CD4-positive, alpha-beta T cell treated with Interleukin-17A for 1 hour (primary cell): ENCODE results near the gene PTRH1.
A peak's percentile ranks its signal among the peaks of the same experiment; 100 is the strongest.

Source experiments
- DNase-seq: peaks from one replicate; pipeline ENCODE4 v3.0.0-alpha.2; 2020

The PTRH1 gene

DNA sequence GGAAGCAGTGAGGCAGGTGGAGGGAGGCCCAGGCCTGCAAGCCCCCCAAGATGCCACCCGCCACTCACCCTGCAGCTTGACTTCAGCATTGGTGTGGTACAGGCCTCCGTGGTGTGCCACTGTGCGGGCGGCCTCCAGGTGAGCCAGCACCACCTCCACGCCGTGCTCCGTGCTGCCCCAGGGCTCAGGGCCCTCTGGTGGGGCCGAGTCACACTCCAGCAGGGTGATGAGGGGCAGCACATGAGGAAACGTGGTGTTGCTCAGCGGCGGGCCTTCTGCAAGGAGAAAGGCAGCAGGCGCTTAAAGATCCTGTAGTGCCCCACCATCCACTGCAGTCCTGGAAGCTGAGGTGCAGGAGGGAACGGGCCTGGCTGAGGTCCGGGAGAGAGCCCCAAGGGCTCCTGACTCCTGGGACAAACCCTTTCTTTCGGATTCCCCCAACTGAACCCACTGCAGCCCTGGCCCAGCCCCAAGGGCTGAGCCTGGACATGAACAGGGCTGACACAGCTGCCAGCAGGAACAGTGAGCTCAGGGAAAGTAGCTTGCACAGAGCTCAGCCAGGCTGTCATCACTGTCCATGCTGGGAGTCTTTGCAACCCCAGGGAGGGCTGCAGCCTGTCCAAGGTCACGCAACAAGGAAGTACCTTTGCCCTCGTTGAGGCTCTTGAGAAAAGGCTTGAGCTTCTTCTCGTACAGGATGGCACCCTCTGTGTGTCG lies 24.3 kb upstream of the PTRH1 start:
- no peak for DNase-seq

DNA sequence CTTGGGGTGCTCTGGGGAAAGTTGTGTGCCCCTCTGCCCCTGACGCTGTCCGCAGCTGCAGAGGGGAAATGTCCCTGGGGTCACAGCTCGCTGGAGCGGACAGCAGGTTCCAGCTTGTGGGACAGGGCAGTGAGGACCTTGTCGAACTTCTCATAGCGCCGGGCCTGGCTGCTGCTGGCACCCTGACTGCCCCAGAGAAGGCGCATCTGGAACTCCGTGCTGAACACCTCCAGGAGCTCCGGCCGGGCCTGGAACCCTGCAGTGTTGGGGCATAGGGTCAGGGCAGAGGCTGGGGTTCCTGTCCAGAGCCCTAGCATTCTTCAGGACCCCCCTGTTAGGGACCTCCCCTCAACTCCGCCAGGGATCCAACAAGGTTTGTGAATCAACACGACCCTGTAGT lies 23.2 kb upstream of the PTRH1 start:
- DNase-seq, result no peak

DNA sequence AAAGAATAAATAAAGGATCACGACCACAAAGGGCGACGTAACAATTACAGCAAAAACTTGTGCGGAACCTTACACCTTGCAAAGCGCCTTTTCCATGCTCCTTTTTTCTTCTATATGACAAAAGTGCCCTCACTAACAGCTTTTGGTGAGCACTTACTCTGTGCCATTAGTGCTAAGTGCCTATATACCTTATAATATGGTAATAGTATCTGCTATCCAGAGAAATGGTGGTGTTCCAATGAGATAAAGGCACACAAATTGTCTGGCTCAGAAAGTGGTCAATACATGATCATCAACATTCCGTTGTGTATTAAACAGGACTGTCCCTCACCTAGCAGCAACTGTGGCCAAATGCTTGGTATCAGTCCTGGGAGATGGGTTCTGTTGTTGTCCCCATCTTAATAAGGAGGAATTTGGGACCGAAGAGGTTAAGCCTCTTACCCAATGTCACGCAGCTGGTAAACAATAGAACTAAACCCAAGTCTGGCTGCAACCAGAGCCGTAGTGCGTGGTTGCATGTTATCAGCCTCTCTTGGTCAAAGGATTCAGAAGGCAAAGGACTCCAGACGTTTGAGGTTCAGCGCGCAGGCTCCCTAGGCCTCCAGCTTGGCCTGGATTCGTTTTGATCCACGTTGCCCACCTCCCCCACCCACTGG lies 20.2 kb upstream of the PTRH1 start:
- no peak for DNase-seq

DNA sequence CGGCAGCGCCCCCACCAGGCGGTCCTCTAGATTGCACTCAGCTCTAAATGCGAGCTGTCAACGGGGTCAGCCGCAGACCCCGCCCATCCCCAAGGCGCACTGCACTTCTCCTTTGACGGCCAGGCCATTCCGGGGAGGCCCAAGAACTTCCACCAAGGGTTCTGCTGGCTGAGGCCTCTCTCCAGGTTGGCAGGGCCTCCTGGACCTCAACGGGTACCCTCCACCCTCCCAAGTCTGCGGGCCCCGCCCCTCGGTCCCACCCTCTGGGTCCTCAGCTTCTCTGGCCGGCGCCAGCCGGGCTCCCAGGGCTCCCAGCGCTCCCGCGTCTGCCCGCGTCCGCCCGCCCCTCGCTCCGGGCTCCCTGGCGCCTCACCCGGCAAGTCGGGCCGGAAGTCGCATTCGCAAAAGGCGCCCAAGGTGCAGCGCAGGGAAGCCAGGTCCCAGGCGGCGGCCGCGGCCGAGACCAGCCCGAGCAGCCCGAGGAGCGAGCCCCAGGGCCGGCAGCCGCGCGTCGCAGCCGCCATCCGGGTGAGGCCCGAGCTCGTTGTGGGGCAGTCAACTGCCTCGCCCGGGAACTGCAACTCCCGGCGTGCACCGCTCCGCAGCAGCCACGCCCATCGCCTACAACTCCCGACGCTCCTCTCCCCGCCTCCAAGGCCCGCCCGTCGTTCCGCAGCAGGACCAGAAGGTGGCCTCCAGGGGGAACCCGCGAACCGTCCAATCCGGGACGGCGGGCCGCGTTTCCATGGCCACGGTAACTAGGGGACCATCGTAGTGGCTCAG lies 19.5 kb upstream of the PTRH1 start, which contains the start of gene TOR2A:
Gene TOR2A, minus strand, starts transcription at position 548 of the 783 bp plus-strand sequence. Its CDS starts 24 bp downstream, at position 524.
- DNase-seq, result peak; percentile 99

DNA sequence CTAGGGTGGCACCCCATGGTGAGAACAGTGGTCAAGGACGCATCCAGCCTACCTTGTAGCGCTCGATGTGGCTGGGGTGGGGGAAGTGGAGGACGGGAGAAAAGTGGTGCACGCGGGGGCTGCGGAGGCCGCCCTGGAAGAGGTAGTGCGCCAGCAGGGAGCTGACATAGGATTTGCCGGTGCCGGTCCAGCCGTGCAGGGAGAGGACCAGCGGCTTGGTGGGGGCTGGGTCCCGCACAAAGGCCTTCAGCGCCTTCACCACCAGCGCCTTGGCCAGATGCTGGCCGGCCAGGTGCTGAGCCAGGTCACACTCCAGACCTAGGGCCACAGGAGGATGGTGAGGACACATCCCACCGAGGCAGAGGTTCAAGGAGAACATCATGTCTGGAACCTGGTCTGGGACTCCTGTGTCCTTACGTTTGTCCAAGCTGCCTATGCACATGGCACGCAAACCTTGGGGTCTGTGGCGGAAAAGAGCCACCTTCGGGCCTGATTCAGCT lies 18.8 kb upstream of the PTRH1 start:
- DNase-seq, result no peak

DNA sequence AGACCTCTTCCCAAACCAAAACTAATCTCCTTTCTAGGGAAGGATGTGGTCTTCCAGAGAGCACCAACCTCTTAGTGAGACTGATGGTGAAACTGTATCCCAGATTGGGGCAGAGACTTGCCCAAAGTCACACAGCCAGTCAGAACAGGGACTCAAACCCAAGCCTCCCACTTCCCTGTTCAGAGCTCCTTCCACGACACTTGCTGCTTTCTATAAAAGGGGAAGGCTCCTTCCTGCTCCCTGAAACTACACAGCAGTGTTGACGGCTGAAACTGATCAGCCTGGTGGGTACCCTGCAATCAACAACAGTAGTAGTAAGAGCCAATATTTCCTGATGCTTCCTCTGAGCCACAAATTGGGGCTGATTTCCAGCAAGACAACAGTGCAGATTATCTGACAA lies 18.2 kb upstream of the PTRH1 start:
- DNase-seq, result no peak

DNA sequence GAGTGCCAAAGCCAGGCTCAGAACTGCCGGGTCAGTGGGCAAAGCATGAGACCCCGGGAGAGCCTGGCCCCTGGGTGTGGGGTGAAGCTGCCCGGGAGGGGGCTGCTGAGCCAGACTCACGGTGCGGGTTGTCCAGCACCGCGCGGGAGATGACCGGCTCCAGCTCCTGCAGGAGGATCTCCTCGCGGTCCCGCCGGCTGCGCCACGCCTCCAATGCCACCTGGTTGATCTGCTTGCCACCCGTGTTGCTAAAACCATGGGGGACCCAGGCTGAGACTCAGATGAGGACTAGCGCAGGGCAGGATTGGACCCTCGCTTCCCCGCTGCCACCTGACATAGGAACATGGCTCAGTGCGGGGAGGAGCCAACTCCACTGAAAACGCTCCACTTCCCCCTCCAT lies 17.0 kb upstream of the PTRH1 start:
- DNase-seq, result no peak

DNA sequence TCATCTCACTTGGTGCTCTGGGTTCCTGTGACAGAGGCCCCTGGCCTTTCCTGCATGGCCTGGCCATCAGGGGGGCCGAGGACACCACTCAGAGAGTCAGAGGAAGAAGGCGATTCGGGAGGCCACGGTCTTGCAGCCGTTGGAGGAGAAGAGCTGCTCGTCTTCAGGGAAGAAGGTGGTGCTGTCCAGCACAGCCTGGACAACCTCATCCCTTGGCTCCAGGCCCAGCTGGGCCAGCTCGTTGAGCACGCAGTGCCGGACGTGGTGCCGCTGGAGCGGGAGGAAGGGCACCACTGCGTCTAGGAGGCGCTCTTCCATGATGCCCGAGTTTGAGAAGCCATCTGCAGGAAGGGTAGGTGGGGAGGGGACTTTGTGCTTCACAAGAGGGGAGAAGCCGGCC lies 16.5 kb upstream of the PTRH1 start:
- no peak for DNase-seq

DNA sequence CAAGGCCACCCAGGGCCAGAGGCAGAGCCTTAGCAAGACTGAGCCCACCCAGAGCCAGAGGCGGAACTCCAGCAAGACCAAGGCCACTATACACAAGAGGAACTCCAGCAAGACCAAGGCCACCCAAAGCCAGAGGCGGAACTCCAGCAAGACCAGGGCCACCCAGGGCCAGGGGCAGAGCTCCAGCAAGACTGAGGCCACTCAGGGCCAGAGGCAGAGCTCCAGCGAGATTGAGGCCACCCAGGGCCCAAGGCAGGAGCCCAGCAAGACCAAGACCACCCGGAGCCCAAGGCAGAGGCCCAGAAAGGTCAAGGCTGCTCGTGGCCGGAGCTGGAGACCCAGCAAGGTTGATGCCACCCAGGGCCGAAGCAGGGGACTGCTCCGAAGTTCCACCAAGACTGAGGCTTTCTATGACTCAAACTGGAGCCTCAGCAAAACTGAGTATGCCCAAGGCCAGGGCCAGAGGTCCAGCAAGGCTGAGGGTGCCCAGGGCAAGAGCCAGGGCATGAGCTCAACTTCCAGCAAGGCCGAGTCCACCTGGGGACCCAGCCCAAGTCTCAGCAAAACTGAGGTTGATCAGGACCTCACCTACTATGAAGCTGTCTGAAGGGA lies 15.4 kb upstream of the PTRH1 start:
- DNase-seq, result no peak

DNA sequence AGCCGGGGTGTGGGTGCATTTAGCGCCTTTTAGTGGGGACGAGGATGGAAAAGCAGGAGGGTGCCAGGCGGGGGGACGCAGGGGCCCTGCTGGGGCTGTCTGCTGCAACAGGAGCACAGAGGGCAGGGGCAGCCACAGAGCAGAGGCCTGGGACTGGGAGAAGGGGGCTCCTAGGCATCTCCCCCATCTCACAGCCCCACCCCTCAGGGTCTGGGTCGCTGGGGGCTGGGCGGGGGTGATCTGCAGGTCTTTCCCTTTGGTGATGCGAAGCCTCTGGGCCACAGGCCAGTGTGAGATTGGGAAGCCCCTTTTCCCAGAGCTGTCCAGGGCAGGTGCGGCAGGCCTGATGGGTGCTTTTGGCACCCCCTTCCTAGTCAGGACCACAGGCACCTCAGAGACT lies 14.8 kb upstream of the PTRH1 start:
- DNase-seq, result no peak

DNA sequence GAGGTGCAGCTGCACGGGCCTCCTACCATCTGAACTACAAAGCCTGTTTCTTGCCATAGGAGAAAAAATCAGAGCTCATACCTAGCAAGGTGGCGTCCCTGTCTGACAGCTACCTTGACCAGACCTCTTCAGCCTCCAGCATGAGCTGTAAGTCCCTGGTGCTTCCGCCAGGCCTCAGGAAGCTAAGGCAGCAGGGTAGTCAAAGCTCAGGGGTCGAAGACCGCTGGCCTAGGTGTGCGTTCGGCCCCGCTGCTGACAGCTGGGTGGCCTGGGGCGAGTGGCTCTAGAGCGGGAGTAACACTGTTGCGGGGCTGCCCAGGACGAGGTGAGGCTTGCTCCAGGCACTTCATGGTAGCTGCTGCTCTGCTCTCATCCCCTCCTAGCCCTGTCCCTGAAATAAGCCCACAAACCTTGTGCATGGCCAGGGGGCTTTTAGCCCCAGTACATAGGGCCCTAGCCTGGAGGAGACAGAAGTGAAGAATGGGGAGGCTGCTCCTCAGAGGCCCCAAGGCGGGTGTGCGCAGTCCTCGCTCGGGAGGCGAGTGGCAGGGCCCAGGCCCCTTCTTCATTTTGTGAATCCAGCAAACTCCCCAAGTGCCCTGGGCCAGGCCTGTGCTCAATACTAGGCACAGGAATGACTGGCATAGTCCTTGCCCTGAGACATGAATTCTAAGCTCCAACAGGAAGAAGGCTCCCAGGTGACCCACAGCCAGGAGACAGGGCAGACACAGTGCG lies 14.2 kb upstream of the PTRH1 start:
- no peak for DNase-seq

DNA sequence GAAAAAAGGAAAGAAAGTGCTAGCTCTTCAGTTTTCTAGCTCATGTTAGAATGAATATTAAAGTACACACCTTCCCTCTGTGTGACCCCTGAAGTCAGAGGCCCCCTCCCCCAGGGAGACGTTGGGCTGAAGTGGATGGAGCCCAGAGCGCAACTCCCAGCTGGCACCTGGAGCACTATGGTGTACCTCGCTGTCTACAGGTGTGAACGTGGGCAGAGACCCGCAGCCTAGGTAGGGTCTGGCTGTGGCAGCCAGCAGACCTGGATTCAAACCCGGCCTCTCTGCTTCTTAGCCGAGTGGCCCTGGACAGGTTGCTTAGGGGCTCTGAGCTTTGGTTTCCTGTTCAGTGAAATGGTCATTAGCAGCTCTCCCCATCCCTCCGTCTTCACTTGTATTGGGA lies 13.3 kb upstream of the PTRH1 start:
- no peak for DNase-seq

DNA sequence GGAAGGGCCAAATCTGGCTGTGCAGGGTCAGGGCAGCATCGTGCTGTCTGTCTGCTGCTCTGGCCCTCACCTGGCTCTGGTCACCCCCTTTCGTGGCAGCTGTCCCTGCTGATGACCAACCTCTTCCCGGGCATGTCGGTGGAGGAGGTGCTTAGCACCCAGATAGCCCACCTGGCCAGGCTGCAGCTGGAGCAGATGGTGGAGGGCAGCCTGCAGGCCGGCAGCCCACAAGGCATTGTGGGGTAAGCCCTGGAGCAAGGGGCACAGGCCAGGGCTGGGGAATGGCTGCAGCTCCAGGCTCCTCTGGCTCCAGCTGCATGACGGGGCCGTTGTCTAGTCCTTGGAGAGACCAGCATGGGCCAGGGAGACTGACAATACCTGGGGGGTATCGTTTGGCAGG lies 11.4 kb upstream of the PTRH1 start:
- DNase-seq, result no peak

DNA sequence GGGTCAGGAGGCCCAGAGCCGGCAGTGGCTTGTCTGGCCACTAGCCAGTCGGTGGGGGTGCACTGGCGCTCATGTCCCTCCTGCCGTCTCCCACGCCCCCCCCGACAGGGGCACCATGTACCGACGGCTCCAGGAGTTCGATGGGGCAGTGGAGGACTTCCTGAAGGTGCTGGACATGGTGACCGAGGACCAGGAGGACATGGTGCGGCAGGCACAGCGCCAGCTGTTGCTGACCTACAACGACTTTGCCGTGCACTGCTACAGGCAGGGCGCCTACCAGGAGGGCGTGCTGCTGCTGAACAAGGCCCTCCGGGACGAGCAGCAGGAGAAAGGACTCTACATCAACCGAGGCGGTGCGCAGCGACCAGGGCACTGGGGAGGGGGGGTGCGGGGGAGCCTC lies 8.5 kb upstream of the PTRH1 start:
- DNase-seq, result no peak

DNA sequence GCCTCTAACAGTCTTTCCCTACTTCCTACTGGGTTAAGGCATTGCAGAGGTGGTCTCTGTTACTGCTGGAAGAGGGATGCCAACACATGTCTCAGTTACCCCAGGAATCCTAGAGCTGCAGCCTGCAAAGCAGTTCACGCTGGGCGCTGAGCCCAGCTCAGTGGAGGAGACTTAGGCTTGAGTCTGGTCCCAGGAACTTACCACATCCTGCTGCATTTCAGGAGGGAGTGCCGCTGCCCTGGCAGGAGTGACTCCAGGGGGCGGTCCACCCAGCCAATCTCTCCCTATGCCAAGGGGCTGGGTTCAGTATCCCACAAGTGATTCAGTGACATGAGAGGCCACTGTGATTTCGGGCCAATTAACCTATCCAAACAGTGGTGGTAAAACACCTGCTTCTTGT lies 8.0 kb upstream of the PTRH1 start:
- no peak for DNase-seq

DNA sequence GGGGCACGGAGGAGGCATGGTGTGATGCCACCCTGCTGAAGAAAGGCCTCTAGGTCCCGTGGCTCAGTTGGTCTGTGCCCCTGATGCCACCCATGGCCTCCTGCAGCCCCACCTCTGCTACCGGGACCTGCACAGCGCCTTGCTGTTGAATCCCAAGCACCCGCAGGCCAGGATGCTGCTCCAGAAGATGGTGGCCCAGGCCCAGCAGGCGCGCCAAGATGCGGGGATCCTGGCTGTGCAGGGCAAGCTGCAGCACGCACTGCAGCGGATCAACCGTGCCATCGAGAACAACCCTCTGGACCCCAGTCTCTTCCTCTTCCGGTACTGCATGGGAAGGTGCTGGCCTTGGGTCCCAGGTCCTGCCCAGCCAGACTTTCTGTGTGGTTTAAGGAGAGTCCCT lies 7.5 kb upstream of the PTRH1 start:
- DNase-seq, result no peak

DNA sequence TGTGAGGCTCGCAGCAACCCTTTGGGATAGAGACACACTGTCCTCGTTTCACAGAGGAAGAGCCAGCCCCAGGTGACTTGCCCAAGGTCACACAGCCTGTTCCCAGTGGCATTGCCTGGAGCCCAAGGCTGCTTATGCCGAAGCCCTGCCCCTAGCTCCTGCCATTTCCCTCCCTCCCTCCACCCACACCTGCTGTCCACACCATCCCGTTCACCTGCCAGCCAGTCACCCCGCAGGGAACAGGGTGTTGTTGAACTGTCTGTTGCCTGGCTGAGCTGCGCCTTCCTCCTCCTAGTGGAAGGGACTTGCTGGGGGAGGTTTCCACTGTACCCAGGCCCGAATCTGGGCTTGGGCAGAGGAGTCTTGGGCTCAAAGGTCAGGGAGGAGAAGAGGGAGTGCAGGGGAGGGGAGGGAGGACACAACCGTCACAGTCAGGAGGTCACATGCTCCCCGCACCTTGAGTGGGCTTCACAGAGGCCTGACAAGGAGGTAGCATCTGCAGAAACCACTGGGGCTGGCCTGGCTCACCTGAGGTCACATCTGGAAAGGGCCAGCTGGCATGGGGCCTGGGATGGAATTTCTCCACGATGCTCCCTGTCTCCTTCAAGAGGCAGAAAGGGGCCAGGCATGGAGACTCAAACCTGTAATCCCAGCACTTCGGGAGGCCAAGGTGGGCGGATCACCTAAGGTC lies 6.7 kb upstream of the PTRH1 start:
- no peak for DNase-seq

DNA sequence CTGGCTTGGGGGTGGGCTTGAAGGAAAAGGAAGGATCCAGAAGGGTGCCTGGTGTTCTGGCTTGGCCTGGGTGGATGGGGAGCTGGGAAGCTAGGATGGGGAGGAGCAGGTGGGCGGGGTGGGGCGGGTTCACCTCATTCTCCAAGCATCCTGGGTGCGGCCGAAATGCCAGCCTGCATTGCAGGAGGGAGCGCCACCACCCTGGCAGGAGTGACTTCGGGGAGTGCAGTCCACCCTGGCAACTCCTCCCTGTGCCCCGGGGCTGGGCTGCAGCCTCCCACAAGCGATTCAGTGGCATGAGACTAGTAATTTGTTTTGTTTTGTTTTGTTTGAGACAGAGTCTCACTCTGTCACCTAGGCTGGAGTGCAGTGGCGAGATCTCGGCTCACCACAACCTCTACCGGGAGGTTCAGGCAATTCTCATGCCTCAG lies 5.9 kb upstream of the PTRH1 start:
- peak; percentile 45 for DNase-seq

DNA sequence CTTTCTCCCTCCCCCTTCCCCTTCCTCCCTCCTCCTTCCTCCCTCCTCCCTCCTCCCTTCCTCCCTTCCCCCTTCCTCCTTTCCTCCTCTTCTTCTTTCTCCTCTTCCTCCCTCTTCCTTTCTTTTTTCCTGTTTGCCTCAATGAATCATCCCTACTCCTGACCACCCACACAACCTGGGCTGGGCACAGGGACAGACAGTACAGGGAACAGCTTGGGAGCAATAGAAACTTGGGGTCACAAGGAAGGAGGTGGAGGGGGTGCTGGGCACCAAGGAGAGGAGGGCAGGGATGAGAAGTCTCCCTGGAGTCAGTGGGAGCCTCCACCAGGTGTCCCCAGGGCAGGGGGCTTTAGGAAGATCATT lies 5.4 kb upstream of the PTRH1 start:
- DNase-seq, result no peak

DNA sequence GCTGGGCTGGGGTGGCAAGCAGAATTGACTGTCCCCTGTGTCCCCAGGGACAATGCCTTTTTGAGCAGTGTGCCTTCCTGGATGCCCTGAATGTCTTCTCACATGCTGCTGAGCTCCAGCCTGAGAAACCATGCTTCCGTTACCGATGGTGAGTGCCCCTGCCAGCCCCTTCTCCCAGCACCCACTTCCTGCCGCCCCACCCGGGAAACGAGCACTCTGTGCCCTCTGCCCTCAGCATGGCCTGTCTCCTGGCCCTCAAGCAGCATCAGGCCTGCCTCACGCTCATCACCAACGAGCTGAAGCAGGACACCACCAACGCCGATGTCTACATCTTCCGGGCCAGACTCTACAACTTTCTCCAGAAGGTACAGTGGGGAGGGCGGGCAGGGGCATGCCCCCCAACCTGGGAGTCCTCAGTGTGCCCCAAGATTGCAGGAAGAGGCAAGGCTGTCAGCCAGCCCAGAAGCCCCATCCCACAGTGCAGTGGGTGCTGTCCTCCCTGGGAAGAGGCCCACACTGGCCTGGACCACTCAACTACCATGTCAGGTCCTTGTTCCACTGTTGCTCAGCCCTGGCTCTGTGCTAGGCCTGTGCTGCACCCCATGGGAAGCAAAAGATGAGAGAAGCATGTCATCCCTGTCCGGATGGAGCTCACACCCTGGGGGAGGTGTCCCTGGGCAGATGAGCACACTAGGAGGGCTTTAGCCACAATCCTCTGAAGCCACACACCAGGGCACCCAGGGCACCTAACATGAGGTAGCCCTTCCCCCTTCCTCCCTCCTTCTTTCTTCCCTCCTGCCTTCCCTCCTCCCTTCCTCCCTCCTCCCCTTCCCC lies 4.8 kb upstream of the PTRH1 start:
- peak; percentile 50 for DNase-seq

DNA sequence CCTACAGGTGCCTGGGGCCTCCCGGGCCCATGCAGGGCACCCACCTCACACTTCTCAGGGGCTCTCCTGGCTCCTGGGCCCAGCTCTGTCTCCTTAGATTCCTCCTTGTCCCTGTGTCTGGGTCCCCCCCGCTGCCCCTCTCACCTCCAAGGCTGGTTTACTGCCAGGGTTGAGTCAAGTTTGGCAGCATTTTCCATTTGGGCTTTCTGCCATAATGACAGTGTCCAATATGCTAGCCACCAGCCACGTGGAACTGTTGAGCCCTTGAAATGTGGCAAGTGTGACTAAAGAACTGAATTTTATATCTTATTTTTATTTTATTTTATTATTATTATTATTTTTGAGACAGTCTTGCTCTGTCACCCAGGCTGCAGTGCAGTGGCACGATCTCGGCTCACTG lies 2.3 kb upstream of the PTRH1 start:
- no peak for DNase-seq
